ENCODE results near the gene RIMKLB.
"Not testable (repeated sequence)": the region's sequence is repeated elsewhere in the genome, so short reads cannot be mapped to it uniquely, and the experiment has no call there.

Gene RIMKLB

DNA sequence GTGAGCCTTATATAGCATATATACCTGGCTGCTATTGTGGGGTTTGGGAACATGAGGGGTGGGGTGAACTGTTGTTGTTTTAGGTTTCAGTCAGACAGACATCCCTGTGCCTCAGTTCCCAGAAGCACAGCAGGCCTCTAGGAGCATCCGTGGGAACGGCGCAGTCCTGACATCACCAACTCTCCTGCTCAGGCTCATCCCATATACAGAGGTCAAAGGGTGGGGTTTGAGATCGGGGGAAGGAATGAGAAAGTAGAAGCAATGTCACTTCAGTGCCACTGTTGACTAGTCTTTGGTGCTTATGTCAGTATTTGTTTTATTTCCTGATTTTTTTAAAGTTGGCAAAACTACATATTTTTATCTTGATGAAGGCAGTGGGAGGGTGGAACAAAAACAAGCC lies 81.5 kb downstream of the RIMKLB start:
- DNase-seq: no peak

DNA sequence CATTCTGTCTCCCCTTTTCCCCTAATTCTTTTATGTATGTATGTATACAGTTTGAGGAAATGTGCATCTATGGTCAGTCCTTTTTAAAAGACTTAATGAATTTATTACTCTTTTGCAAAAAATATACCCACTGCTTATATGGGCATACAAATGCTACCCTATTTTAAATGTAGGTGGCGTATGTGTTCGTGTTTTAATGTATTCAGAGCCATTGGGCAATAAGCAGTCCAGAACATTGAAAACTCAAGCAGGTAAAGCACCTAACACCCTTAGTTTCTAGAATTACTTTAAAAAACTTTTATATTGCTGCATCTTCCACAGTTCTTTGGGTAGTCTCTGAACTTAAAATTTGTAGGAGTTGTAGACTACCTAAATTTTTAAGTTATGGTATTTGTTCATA lies 82.1 kb downstream of the RIMKLB start:
- DNase-seq: no peak

DNA sequence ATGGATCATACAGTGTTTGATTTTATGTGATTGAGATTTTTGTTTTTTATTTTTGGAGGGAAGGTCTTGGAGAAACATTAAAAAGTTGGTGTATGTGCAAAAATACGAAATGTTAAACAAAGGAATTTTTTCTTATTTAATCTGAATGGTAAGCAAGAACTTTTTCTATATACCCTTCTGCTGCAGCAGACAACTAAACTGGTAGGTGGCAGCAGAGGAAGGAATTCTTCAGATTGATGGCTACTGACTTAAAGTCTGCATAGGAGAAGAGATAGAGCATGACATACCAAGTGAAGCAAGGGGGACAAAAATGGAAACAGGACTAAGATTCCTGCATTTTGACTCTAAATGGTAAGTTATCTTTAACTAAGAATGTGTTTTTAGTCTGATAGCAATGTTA lies 82.6 kb downstream of the RIMKLB start:
- DNase-seq: peak; percentile 37

DNA sequence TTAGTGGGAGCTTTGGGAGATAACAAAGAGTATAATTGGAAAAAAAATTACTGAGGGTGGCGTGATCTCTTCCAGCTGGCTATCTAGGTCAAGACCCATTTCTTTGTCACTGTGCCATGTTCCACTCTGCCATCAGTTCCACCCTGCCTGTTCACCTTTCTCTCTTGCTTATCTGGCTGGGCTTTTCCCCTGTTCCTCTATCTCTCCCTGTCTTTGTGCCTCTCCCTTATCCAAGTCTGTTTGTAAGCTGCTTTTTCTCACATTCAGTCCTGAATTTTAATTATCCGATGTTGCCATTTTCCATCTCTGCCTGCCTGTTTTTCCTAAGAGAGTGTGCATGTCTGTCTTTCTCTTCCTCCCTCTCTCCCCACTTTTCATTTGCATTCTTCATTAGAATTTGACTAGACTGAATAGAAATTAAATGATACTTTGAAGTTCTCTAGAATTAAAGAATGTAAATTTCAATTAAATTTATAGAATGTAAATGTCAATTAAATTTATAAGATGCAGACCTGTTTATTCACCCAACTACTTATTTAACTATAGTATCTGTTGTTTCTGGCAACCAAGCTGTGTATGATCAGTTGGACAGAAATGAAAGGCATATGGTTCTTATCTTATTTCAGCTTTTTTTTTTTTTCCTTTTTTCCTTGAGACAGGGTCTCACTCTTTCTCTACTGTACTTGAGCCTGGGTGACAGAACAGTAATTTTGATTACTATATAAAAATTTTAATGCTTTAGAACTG lies 83.8 kb downstream of the RIMKLB start:
- DNase-seq: no peak

DNA sequence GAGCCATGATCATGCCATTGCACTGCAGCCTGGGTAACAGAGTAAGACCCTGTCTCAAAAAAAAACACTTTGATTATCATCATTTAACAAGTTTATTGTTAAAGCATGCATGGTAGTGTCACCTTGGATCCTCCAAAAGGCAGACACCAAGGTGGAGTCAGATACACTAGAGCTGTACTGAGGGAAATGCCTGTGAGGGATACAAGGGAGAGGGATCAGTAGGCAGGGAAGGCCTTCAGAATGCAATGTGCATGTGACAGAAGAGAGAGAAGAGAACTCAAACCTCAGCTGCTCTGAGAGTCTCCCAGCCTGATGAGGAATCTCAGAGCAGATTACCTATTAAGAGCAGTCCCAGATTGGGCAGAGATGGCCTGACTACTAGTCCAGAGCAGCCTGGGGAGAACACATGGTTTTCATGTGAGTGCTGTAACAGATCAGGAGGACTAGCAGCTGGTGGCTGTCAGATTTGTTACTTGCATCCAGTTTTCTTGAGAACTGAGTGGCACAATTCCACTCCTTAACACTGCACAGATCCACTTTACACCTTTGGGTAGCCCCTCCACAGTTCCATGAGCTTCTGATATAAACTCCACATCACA lies 86.6 kb downstream of the RIMKLB start:
- DNase-seq: no peak

DNA sequence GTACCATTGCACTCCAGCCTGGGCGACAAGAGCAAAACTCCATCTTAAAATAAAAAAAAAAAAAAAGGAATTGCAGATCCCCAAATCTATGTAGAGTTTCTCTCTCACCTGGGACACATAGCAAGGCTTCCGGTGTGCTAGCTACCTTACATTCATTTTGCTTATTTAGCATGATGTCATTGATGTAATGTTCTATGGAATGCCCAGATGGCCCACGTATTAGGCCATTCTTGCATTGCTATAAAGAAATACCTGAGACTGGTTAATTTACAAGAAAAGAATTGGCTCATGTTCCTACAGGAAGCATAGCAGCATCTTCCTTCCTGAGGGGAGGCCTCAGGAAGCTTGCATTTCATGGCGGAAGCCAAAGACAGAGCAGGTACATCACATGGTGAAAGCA lies 87.7 kb downstream of the RIMKLB start:
- no peak for DNase-seq

DNA sequence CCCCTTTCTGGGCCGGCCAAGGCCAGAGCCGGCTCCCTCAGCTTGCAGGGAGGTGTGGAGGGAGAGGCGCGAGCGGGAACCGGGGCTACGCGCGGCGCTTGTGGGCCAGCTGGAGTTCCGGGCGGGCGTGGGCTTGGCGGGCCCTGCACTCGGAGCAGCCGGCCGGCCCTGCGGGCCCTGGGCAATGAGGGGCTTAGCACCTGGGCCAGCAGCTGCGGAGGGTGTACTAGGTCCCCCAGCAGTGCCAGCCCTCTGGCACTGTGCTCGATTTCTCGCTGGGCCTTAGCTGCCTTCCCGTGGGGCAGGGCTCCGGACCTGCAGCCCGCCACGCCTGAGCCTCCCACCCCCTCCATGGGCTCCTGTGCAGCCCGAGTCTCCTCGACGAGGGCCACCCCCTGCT lies 89.4 kb downstream of the RIMKLB start:
- DNase-seq: not testable (repeated sequence)

DNA sequence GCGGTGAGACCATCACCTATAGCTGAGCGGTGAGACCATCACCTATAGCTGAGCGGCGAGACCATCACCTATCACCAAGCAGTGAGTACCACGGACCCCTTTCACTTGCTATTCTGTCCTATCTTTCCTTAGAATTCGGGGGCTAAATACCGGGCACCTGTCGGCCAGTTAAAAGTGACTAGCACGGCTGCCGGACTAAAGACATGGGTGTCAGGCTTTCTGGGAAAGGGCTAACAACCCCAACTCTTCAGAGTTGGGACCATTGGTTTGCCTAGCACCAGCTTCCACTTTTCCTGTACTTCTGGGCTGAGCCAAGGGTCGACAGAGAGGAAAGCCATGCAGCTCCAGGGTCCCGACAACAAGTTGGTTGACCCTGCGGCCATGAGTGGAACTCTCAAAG lies 90.9 kb downstream of the RIMKLB start:
- not testable (repeated sequence) for DNase-seq

DNA sequence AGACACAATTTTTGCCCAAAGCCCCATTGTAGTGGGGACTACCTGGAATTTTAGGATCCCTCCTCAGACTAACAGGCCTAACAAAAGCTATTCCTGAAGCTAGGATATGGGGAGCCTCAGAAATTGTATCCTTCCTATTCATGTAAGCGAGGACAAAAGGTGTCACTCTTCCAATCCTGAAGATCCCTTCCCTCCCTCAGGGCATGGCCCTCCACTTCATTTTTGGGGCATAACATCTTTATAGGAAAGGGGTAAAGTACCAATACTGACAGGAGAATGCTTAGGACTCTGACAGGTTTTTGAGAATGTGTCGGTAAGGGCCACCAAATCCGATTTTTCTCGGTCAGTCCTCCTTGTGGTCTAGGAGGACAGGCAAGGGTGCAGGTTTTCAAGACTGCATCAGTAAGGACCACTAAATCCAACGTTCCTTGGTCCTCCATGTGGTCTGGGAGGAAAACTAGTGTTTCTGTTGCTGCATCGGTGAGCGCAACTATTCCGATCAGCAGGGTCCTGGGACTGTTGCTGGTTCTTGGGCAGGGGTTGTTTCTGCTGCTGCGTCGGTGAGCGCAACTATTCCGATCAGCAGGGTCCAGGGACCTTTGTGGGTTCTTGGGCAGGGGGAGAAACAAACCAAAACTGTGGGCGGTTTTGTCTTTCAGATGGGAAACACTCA lies 91.7 kb downstream of the RIMKLB start:
- DNase-seq: not testable (repeated sequence)

DNA sequence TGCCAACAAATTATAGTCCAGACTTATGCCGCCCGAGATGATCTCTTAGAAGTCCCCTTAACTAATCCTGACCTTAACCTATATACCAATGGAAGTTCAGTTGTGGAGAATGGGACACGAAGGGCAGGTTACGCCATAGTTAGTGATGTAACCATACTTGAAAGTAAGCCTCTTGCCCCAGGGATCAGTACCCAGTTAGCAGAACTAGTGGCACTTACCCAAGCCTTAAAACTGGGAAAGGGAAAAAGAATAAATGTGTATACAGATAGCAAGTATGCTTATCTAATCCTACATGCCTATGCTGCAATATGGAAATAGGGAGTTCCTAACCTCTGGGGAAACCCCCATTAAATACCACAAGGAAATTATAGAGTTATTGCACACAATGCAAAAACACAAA lies 95.4 kb downstream of the RIMKLB start:
- not testable (repeated sequence) for DNase-seq

DNA sequence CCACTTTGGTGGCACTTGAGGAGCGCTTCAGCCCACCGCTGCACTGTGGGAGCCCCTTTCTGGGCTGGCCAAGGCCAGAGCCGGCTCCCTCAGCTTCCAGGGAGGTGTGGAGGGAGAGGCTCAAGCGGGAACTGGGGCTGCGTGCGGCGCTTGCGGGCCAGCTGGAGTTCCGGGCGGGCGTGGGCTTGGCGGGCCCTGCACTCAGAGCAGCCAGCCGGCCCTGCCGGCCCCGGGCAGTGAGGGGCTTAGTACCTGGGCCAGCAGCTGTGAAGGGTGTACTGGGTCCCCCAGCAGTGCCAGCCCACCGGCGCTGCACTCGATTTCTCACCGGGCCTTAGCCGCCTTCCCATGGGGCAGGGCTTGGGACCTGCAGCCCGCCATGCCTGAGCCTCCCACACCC lies 96.8 kb downstream of the RIMKLB start:
- DNase-seq: not testable (repeated sequence)

DNA sequence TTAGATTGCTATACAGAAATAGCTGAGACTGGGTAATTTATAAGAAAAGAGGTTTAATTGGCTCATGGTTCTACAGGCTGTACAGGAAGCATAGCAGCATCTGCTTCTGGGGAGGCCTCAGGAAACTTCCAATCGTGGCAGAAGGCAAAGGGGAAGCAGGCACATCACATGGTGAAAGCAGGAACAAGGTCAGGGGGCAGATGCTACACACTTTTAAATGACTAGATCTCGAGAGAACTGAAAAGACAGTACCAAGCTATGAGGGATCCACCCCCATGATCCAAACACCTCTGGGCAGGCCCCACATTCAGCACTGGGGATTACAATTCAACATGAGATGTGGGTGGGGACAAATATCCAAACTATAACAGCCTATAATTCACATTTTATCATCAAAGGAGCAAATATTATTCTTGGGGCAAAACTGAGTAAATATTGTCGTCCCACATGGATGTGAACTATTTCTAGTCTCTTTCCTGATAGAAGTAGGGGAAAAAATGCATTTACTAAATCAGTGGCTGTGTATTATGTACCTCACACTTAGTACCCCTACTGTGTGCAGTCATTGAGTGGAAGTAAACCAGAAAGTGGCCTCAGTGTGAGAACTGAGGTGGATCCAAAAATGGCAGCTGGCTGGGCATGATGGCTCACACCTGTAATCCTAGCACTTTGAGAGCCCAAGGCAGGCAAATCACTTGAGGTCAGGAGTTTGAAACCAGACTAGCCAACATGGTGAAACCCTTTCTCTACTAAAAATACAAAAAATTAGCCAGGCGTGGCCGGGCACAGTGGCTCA lies 99.2 kb downstream of the RIMKLB start:
- DNase-seq: no peak

DNA sequence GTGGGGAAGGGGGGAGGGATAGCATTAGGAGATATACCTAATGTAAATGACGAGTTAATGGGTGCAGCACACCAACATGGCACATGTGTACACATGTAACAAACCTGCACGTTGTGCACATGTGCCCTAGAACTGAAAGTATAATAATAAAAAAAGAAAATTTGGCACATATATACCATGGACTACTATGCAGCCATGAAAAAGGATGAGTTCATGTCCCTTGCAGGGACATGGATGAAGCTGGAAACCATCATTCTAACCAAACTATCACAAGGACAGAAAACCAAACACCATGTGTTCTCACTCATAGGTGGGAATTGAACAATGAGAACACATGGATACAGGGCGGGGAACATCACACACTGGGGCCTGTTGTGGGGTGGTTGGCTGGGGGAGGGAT lies 103.4 kb downstream of the RIMKLB start:
- not testable (repeated sequence) for DNase-seq

DNA sequence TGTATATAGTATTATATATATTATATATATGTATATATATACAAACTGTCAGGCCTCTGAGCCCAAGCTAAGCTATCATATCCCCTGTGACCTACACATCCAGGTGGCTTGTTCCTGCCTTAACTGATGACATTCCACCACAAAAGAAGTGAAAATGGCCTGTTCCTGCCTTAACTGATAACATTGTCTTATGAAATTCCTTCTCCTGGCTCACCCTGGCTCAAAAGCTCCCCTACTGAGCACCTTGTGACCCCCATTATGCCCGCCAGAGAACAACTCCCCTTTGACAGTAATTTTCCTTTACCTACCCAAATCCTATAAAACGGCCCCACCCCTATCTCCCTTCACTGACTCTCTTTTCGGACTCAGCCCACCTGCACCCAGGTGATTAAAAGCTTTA lies 107.0 kb downstream of the RIMKLB start:
- not testable (repeated sequence) for DNase-seq

DNA sequence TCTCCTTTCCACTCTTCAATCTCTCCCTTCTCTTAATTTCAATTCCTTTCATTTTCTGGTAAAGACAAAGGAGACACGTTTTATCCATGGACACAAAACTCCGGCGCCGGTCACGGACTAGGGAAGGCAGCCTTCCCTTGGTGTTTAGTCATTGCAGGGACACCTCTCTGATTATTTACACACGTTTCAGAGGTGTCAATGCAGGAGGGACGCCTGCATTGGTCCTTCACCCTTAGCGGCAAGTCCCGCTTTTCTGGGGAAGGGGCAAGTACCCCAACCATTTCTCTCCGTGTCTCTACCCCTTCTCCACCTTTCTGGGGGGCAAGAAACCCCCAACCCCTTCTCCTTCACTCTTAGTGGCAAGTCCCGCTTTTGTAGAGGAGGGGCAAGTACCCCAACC lies 107.7 kb downstream of the RIMKLB start:
- DNase-seq: not testable (repeated sequence)

DNA sequence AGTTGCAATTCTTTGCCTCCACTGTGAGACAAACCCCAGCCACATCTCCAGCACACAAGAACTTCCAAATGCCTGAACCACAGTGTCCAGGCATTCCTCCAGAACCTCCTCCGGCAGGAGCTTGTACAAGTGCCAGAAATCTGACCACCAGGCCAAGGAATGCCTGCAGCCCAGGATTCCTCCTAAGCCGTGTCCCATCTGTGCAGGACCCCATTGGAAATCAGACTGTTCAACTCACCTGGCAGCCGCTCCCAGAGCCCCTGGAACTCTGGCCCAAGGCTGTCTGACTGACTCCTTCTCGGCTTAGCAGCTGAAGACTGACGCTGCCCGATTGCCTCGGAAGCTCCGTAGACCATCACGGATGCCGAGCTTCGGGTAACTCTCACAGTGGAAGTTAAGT lies 109.3 kb downstream of the RIMKLB start:
- DNase-seq: peak; percentile 67

DNA sequence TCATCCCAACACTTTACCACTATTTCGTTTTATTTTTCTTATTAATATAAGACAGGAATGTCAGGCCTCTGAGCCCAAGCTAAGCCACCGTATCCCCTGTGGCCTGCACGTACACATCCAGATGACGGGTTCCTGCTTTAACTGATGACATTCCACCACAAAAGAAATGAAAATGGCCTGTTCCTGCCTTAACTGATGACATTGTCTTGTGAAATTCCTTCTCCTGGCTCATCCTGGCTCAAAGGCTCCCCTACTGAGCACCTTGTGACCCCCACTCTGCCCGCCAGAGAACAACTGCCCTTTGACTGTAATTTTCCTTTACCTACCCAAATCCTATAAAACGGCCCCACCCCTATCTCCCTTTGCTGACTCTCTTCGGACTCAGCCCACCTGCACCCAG lies 112.3 kb downstream of the RIMKLB start:
- DNase-seq: not testable (repeated sequence)

DNA sequence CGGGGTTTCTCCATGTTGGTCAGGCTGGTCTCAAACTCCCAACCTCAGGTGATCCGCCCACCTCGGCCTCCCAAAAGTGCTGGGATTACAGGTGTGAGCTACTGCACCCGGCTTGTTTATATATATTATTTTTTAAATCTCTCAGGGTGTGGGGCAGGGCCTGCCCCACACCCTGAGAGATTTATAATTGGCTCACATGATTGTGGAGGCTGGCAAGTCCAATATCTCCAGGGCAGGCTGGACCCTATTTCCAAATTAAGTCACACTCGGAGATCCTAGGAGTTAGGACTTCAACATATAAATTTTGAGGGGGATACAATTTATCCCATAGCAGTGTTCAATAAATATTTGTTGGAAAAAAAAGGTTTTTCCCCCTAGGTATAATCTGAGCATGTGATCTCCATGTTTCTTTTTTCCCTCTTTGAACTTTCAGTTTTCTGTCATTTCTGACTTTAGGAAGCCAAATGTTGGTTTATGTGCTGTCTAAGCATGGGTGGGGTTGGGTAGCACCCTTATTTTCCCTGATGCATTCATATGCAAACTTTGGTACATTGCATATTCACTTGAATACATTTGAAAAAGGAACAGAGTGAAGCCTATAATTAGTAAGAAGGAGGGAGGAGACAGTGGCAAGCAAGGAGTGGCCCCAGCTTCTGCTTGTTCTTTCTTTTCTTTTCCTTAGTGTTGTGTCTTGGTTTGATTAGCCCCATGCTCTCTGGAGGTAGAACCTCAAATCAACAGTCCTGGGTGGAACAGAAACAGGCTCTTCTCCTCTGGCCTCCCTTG lies 116.0 kb downstream of the RIMKLB start:
- DNase-seq: no peak

DNA sequence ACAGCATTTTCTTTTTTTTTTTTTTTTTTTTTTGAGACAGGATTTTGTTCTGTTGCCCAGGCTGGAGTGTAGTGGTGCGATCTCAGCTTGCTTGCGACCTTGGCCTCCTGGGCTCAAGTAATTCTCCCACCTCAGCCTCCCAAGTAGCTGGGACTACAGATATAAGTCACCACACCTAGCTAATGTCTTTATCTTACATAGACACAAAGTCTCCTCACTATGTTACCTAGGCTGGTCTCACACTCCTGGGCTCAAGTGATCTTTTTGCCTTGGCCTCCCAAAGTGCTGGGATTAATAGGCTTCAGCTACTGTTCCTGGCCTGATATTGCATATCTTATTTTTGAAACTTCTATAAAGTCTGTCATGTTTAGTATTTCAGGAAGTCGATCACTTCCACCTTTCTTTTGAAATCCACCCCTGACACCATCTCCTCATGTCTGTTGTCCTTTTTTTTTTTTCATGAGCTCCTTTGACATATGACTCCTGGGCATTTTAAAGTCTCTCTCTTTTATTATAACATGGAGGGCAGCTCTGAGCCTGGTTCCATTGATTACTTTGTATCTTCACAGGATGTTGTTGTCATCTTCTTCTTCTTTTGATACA lies 118.8 kb downstream of the RIMKLB start:
- DNase-seq: no peak

DNA sequence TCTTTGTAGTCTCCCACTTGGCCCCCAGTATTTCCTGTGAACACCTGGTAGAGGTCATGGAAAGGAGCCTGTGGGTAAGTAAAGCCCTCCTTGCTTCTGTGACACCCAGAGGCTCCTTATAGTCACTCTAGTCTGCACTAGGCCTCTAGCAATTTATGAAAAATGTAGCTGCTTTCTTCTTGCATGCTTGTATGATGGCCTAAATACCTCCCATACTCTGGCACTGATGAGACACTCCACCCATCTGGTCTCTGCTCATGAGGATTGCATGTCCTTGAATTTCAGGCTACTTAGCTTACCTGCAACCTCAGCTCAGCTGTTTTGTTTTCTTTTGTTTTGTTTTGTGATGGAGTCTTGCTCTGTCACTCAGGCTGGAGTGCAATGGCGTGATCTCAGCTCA lies 120.1 kb downstream of the RIMKLB start:
- peak; percentile 19 for DNase-seq

DNA sequence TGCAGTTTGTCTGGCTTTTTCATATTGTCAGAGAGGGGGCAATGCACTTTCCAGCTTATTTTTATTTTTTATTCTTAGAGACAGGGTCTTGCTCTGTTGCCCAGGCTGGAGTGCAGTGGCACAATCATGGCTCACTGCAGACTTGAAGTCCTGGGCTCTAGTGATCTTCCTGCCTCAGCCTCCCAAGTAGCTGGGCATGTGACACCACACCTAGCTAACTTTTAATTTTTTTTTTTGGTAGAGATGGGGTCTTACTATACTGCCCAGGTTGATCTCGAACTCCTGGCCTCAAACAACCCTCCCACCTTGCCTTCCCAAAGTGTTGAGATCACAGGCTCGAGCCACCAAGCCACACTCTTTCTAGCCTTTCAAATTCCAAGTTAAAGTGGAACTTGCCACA lies 120.7 kb downstream of the RIMKLB start:
- DNase-seq: no peak

DNA sequence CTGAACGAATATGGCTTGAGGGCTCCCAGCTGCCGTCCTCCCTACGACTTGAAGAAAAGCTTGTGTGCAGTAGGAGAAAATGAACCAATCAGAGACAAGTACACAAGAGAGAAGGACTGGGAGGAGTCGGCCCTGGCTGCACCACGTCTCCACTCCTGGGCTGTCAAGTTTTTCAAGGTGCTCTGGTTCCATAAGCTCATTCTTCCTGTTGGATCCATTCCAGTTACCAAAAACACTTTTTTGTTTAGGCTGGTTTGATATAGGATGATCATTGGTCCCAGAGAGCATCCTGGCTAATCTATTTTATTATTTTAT lies 121.8 kb downstream of the RIMKLB start:
- no peak for DNase-seq

All from fibroblast of upper back skin (primary cell).